Stimulated activated CD4-positive, alpha-beta T cell treated with anti-CD3 and anti-CD28 coated beads, Interleukin-2, amount 100 ng/mL, for 48 hours (primary cell): ENCODE data around the gene EMP1.
"Not testable (repeated sequence)": the region's sequence is repeated elsewhere in the genome, so short reads cannot be mapped to it uniquely, and the experiment has no call there.

Experiments used
- DNase-seq, 2 donors: peaks; one replicate each; pipeline ENCODE4 v3.0.0-alpha.2; 2020

Gene EMP1

GRCh38 chr12:13259625-13260024 is 63.1 kb downstream of the EMP1 start:
- DNase-seq: not testable (repeated sequence)

GRCh38 chr12:13267826-13268225 is 71.3 kb downstream of the EMP1 start:
- DNase-seq: not testable (repeated sequence)

- DNase-seq: no peak
Observed at GRCh38 chr12:13268581-13268980, 72.1 kb downstream of the EMP1 start.
